HG03135 (cell line): Measurements from ENCODE around the gene STRA6.

Source experiments
- ATAC-seq: cut with Tn5 transposase; IDR thresholded peaks from one replicate; pipeline ENCODE4 v1.9.1; 2021; ENCODE audit warnings: mild to moderate bottlenecking, moderate library complexity; ENCODE audit not compliant: unreplicated experiment

STRA6 gene, protein sequence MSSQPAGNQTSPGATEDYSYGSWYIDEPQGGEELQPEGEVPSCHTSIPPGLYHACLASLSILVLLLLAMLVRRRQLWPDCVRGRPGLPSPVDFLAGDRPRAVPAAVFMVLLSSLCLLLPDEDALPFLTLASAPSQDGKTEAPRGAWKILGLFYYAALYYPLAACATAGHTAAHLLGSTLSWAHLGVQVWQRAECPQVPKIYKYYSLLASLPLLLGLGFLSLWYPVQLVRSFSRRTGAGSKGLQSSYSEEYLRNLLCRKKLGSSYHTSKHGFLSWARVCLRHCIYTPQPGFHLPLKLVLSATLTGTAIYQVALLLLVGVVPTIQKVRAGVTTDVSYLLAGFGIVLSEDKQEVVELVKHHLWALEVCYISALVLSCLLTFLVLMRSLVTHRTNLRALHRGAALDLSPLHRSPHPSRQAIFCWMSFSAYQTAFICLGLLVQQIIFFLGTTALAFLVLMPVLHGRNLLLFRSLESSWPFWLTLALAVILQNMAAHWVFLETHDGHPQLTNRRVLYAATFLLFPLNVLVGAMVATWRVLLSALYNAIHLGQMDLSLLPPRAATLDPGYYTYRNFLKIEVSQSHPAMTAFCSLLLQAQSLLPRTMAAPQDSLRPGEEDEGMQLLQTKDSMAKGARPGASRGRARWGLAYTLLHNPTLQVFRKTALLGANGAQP

DNA sequence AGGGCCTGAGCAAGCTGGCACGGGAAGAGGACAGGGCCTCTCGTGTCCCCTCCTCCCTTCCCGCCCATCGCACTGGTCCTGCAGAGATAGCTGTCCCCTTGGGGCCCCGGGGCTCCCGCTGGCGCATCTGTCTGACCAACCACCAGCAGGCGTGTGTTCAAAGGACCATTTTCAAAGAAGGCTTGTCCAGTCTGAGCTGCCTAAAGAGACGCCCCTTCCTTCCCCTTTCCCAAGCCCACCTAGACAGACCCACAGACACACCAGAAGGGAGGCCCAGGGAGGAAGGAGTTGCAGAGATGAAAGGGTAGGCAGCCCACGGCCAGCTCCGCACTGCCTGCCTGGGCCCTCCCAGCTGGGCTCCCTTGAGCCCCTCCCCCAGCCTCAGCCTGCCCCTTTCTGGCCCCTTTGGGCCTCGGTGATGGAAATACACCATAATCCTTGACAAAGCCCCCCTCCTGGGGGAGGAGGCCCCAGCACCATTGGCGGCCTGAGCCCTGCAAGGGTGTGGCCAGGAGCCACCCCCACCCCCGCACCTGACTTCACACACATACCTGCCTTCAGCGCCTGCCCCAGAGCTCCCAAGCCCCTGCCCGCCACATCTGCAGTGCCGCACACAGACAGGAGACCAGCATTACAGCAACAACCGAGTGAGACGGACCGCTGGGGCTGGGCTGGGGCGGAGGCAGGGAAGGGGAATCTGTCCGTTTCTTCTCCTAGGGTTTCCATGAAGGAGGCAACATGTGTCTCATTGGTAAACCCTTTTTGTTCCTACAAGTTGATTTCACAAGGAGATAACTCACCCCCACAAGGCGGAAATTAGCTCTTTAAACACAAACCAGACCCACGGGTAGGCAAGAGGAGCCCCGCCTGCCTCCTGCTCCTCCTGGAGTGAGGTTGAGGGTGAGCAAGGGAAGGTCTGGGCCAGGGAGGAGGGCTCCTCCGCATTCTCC lies at the start of gene STRA6:
TSS of gene STRA6 (minus strand) at position 336 of the 950 bp plus-strand sequence. CDS start 520 bp downstream, outside the sequence.
- no peak for ATAC-seq

DNA sequence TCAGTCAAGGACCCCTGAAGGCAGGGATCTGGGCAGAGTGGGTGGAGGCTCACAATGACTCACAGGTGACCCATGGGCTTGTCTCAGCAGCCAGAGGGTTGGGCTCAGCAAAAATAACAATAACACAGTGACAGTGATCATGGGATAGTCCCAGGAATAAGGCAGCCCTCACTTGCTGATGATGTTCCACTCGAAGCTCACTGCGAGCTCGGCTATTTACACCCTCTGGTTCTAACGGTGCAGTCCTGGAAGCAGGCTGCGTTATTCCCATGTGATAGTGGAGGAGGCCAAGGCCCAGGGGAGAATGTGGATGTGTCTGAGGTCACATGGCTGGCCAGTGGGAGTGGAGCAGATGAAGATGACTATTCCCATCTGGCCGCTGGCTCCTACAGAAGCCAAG lies 49.7 kb upstream of the STRA6 start:
- no peak for ATAC-seq

DNA sequence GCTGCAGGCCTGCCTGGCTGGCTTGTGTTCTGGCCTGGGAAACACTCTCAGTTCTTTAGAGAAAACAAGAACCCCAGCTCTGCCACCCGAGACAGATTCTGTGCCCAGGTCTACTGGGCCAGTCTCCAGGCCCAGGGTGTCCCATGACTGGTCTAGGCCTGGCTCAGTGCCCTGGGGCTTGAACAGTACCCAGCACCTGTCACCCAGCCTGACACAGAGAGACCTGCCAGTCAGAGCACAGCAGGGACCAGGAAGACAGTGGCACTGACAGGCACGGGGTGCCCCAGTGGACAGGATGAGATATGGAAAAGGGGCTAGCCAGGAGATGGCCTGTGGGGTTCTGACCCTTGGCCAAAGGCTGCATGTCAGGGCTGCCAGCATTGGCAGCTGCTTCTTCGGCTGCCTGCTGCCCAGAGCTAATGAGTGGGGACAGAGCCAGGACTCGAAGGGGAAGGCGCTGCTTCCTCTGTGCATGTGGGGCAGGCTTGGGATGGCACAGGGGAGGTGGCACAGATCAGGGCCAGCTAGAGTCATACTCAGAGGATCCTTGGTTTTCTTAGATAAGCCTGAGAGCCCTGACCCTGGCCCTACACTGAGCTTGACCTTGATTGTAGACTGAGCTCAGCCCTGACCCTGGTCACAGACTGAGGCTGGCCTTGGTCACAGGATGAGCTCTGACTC lies 48.7 kb upstream of the STRA6 start:
- ATAC-seq = no peak

DNA sequence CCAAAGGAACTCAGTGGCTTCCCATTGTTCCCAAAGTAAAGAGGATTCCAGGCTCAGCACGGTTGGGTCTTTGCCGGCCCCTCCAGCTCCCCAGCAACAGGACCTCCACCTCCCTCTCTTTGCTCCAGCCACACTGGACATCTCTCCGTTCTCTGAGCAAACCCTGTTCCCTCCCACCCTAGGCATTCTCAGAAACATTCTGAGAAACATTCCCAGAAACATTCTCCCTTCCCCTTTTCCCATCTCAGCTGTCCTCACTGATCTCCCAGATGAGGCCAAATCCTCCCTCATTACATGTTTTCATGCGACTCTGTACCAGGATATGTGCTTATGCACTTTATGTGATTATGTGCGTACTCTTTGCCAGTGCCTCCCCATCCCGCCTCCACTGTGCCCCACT lies 47.7 kb upstream of the STRA6 start:
- ATAC-seq = no peak

DNA sequence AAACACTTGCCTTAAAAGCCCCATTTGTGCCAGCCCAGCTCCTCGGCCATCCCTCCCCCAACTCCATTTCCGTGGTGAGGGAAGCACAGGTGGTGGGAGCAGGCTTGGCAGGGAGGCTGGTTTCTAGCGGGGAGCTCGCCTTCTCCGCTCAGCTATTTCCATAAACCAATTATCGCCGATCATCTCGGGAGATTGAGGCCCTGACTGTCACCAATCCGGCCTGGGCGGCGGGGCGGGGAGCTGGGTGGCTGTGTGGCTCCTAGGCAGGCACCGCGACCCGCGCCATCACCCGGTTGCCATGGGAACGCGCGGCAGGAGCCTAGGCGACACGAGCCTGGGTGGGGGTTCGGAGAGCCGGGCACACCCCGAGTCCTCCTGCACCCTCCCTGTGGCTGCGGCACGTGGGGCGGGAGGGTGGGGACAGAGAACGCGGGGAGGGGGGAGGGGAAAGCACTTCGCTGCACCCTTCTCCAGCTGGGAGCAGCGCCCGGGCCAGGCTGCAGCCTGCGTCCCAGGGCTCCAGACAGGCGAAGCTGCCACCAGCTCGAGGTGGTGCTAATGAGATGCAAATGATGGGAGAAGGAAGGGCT lies 42.9 kb upstream of the STRA6 start:
- ATAC-seq = no peak

DNA sequence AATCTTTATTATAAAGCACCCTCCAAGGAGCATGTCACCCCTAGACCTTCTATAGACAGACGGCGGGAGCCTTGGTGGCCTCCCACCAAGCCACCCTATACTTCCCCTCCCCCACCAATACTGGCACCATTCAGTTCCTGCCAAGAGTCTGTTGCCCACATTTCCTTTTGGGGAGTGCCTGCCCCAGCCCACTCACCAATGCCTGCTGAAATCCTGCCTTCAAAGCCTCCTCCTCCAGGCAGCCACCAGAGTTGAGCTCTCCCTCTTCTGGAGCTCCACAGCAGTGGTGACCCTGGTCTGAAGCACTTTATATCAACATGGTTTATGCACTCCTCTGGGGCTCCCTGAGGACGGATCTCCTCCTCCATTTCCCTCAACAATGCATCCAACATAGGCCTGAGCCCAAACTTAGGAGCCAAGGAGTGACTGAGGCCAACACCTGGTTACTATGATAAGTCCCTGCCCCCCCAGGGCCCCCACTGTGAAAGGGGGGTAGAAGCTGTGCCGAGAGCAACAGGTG lies 42.3 kb upstream of the STRA6 start:
- no peak for ATAC-seq

DNA sequence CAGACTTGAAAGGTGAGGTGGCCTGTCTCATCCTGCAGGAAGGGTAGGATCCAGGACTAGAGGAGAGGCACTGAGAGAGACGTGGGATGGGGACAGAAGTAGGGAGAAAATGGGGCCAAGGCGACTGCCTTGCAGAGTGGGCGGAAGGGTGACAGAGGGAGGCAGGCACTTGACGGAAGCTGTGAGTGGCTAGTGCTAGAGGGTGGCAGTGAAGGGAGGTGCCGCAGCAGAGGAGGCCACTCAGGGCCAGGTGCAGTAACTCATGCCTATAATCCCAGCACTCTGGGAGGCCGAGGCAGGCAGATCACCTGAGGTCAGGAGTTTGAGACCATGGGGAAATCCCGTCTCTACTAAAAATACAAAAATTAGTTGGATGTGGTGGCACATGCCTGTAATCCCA lies 40.8 kb upstream of the STRA6 start:
- ATAC-seq = no peak

DNA sequence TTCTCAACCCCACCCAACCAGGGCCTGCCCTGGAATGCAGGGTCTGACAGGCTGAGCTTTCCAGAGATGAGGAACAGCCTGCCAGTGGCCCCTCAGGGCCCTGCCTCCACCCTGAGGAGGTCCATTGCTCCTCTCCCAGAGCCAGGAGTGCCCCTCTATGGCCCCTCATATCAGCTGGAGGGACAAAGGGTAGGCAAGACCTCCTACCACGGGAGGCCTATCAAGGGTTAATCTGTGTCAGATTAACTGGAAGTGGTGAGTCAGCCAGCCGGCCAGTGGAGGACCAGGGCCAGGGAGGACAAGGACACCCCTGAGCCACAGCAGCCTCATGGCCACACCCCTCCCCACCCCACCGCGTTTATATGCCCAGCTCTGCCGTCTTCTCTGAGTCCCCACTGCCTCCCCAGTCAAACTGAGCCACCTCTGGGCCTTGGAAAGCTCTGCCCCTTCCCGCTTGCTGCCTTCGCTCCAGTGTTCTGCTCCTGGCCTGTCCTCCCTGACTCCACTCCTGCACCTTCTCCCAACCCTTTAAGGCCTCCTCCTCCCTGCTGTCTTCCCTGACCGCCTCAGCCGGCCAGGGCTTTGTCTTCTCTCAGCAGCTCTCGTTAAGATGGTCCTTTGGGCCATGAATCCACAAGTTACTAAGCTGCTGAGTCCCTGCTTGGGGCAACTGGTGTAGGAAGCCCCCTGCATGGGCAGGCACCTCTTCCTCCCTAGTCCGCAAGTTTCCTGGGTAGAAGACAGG lies 40.0 kb upstream of the STRA6 start:
- ATAC-seq = no peak

DNA sequence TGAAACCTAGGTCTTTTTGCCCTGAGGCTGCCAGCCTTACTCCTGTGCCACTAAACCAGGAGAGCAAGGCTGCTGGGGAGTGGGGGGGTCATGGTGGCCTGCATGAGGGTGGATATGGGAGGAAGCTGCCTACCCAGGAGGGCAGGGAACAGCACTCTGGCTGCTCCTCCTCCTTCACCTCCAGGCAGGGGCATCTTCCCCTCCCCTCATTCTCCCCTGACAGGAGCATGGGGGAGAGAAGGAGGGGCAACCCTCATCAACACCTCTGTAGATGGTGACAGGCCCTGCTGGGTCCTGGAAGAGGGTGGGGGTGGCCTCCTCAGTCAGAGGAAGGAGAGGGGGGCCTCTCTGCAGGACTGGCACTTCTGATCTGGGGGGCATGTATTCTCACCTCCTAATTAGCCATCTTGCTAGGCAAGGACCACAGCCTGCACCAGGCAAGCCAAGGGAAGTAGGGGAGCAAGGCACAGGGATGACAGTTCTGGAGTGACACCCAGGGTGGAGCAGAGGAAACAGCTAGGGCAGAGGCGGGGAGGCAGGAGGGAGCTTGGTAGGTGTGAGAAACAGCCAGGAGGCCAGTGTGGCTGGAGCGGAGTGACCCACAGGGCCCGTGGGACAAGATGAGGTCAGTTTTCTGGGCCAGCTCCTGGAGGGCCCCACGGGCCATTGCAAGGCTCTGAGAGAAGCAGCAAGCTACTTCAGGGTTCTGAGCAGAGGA lies 38.5 kb upstream of the STRA6 start:
- no peak for ATAC-seq

DNA sequence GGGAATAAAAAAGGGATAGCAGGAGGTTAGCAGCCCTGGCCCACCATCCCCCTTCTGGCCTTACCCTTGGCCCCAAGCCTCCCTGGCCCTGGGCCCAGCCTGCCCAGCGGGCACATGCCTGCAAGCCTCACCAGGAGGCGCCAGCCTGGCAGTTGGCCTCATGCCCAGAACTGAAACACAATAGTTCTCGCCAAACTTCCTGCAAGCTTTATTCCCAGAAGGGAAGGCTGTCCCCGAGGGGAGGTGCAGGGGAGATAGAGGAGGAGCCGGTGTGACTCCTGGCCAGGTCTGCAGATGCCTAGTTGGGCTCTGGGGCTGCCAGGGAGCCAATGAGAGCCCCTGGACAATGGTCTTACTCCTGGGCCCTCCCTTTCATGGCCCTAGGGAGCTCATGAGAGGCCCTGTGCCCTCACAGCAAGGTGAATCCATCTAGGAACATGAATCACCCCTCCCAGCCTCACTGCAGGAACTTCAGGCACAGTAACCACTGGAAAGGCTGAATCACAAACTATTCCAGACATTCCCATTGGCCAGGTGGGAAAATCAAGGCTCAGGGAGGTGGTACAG lies 37.5 kb upstream of the STRA6 start:
- ATAC-seq = no peak

DNA sequence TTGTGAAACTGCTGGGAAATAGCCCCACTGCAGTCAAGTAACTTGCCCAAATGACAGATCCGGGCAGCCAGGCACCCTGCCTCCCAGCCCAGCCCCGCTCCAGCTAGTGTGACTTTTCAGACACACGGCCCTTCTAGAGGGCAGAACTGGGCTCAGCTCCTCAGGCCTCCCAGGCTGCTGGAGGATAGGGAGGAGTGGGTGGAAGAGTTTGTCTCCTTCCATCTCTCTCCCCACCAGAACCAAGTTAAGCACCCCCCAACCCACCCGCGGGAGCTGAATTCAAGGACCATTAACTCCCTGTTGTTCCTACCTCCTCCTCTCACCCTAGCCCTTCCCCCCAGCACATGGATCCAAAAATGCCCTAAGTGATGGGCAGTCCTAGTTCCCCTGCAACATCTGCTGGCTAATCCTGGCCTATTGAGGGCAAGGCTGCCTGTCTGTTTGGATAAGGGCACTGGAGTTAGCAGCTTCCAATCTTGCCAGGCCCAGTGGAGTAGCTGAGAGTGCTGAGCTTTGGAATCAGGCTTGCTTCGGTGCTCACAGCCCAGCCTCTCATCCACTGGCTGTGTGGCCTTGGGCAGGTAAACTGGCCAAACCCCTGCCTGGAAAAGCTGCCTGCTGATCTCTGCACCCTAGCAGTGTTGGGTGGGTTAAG lies 36.6 kb upstream of the STRA6 start:
- no peak for ATAC-seq

DNA sequence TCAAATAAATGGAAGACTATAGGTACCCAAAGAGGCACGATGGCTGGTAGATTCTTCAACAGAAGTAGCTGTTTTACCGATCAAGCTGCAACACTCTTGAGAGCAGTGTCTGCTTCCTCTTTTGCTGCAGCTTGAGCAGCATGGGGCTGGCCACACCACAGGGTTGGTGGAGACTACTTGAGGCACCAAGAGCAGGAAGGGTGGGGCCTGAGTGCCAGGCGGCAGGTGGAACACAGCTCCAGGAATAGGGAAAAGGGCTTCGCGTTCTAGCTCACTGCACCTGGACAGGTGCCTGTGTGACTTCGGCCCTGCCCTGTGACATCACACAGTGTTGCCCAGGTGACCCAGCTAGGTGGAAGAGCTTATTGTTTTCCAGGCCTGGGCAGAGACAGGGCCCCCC lies 33.4 kb upstream of the STRA6 start, which contains the start of gene CCDC33:
TSS of gene CCDC33 (plus strand) at position 365 of the 400 bp plus-strand sequence. CDS start 394 bp downstream, outside the sequence.
- no peak for ATAC-seq

DNA sequence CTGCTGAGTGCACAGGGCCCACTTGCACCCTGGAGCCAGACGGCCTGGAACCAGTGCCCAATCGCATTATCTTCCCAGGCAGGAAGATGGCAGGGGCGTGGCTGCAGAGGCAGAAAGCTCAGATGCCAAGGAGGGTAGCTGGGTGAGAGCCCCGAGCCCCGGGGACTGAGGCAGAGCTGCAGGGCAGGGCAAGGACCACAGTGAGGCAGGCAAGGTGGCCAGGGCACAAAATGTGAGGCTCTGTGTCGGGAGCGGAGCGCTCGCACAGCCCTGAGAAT lies 31.9 kb upstream of the STRA6 start:
- no peak for ATAC-seq

DNA sequence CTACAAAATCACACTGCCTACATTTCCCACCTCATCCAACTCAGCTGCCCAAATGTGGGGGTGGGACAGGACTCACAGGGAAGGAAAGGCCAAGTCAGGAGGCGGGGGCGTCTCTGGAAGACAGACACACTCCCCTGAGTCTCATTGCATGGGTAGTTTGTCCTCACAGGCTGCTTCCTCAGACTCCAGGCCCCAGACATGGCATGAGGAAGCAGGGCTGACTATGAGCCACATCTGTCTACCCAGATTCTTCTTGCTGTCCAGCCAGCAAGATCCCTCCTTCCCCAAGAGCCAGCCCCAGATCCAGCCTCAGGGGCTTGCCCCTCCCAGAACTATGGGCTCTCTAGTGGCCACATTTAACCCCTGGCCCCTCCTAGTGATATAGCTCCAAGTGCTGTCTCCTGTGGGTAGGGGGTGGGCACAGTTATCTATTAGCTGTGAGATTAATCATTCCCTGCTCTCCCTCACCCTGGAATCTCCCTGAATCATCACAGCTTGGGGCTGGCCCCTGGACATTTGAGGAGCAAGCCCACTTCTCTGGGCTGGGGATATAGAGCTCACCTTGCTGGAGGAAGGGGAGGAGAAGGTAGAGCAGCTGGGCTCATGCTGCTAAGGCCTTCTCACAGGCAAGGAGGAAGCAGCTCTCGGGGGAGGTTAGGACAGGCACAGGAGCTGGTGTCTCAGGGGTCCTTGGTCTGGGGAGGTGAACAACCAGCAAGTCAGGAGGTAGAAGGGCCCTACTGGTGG lies 31.4 kb upstream of the STRA6 start:
- no peak for ATAC-seq

DNA sequence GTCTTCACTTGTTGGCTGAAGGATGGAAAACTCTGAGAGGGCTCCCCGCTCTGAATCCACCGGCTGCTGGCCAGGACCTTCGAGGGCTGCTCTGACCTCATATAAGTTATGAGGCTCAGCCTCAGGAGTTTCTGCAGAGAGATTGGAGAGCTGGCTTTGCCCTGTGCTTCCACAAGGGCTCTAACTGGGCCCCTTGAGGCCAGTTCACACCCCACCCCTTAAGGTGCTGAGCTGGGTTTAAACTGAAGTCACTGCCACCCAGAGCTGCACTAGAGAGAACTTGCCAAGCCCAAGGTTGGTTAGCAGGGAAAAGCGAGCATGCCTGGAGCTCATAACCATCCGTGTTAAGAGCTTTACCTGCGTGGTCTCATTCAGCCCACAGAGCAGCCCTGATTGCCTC lies 30.8 kb upstream of the STRA6 start:
- ATAC-seq = no peak

DNA sequence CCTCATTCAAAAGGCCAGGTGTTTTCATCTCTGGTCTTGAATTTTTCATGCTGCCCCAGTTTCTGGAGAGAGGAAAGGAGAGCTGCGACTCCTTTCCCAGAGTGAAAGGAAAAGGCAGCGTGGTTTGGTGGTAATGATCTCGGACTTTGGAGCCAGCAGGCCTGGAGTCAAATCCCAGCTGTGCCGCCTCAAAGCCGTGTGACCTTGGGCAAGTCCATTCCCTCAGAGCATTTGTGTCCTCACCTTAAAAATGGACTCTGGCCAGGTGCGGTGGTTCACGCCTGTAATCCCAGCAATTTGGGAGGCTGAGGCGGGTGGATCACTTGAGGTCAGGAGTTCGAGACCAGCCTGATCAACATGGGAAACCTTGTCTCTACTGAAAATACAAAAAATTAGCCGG lies 28.9 kb upstream of the STRA6 start:
- no peak for ATAC-seq

DNA sequence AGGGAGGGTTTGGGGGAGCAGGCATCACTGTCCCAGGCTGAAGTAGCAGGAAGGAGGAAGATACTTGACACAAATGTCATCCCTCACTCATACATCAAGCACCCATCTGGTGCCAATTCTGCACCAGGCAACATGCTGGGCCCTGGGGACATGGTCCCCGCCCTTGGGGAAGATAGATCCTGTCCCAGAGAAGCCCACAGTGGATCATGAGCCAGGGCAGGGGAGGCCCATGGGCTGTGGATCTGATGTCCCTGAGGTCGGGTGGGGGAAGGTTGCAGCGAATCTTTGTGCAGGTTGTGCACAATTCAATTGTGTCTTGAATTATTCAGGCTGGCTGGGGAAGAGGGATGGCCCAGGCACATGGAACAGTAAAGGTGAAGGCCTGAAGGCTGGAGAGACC lies 27.1 kb upstream of the STRA6 start:
- no peak for ATAC-seq

DNA sequence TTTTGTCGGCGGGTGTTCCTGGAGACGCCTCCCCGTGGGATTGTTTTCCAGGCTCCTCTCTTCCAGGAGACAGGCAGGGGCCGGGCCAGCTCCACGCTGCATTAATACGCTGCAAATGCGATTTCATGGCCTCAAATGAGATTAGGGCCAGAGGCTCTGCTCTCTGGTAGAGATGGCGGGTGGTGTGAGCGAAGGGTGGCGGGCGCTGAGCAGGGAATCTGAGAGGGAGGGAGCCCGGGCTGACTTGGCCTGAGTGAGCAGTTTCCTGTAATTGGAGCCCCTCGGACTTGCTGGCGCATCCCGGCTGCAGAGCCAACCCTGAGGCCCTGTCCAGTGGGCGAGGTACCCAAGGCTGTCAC lies 26.1 kb upstream of the STRA6 start:
- no peak for ATAC-seq
